ENCODE data around the gene NRP1. TPM values are rescaled to one million over a fixed set of nuclear protein-coding genes. Genes with fewer than 3 reads are reported as not detected.

Gene NRP1
- polyA plus RNA-seq, 1 of the 3 experiments (the other 2 are of a cell fraction): 129 TPM

DNA sequence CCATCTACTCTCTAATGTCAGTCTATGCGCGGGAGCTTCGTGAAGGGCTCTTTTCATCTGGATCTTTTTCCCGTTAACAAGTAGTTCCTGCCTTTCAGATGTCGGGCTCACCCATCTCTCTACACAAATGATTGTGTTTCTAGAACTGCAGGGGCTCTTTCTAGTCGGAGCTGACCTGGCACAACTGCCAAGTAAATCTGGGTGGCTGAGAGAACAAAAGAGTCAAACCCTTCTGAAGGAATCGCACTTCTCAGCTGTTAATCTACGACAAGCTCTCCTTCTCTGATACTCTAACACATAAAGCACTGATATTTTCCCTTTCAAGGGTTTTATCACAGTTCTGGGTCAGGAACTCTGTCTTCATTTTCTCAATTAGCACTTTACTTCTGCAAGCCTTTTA lies 144.7 kb downstream of the NRP1 start:
- WGBS (ENCODE audit: low lambda C conversion rate): 98% methylated on average over 8 of the region's 8 CpGs
- Histone ChIP-seq H3K27me3 (ENCODE audit: insufficient read depth) (no peaks in the 10 kb centered on the region), H3K79me2 (ENCODE audit: insufficient read depth) (0 out of 2 replicates have a peak, but pooled peaks cover 3% of the 10 kb centered on the region), H3K9me2 (no peaks in the 10 kb centered on the region), H2AFZ (ENCODE audit: low read depth) (no peak overlapping the region), H3F3A (replicated peaks; ENCODE audit: insufficient read depth) (peaks cover 25% of the 10 kb centered on the region), H3K36me3 (replicated peaks in 1 of 2; ENCODE audit: control insufficient read depth in 1 of 2, insufficient read depth in 2 of 2, low read length in 1 of 2) (peaks cover 16 to 76% of the 10 kb centered on the region in 2 experiments), H3K4me2 (no peak overlapping the region), H4K20me1 (ENCODE audit: insufficient read depth) (no peaks in the 10 kb centered on the region), H3K9ac (no peak overlapping the region), H3K4me1 (ENCODE audit: control insufficient read depth in 1 of 2, insufficient read depth in 2 of 2, low read depth in 1 of 2, low read length in 1 of 2) (peaks cover 4 to 19% of the 10 kb centered on the region in 2 experiments; a peak in 3 of 4 replicates), H3K4me3 (ENCODE audit: low read depth in 2 of 2, low read length in 1 of 2) (no peak overlapping the region), H3K9me3 (no peaks in the 10 kb centered on the region), H3K27ac (ENCODE audit: low read depth in 2 of 2, low read length in 1 of 2) (no peak overlapping the region)
- POLR2A ChIA-PET: no interaction called here
- CTCF ChIA-PET: interaction anchor here (0.6 to 1.1 kb wide), 3 partner anchors 144 to 1448 kb away, joined by 3 read pairs; no protein-coding TSS in a partner anchor
- no peak for DNase-seq
- TF ChIP-seq TCF12 (IDR thresholded peaks at IDR 0.05) (no peak), TAF1 (IDR thresholded peaks at IDR 0.05; ENCODE audit: borderline replicate concordance, low read depth, low read length) (no peak), JUND (IDR thresholded peaks at IDR 0.05) (no peak), RXRA (IDR thresholded peaks at IDR 0.05; ENCODE audit: borderline replicate concordance, low read depth) (no peak), ELF1 (IDR thresholded peaks at IDR 0.05) (no peak), YY1 (IDR thresholded peaks at IDR 0.05; ENCODE audit: low read depth) (no peak), FOSL2 (IDR thresholded peaks at IDR 0.05; ENCODE audit: borderline replicate concordance, low read depth) (no peak), IRF3 (IDR thresholded peaks at IDR 0.05; ENCODE audit: low read depth, low read length) (no peak), FOXJ3 (CRISPR knock-in tag; IDR thresholded peaks at IDR 0.05) (no peak), POLR2AphosphoS5 (IDR thresholded peaks at IDR 0.05; ENCODE audit: low read depth, low read length) (no peak), CHD2 (IDR thresholded peaks at IDR 0.05; ENCODE audit: low read length, partially characterized antibody) (no peak), SIN3A (IDR thresholded peaks at IDR 0.05; ENCODE audit: borderline replicate concordance, low read depth, low read length) (no peak), FOXM1 (IDR thresholded peaks at IDR 0.05; ENCODE audit: low read depth) (no peak), RAD21 (IDR thresholded peaks at IDR 0.05; ENCODE audit: low read length) (no peak)
- TF ChIP-seq, protein P1, sequence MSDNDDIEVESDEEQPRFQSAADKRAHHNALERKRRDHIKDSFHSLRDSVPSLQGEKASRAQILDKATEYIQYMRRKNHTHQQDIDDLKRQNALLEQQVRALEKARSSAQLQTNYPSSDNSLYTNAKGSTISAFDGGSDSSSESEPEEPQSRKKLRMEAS (IDR thresholded peaks at IDR 0.05; ENCODE audit: low read depth): no peak
- TF ChIP-seq, protein P2, sequence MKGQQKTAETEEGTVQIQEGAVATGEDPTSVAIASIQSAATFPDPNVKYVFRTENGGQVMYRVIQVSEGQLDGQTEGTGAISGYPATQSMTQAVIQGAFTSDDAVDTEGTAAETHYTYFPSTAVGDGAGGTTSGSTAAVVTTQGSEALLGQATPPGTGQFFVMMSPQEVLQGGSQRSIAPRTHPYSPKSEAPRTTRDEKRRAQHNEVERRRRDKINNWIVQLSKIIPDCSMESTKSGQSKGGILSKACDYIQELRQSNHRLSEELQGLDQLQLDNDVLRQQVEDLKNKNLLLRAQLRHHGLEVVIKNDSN (IDR thresholded peaks at IDR 0.05; ENCODE audit: borderline replicate concordance, low read depth): no peak

- H4K20me1 ChIP-seq (ENCODE audit: insufficient read depth): no peaks in the 10 kb centered on the region
- no peak for DNase-seq
- no peaks in the 10 kb centered on the region for H3K27me3 ChIP-seq (ENCODE audit: insufficient read depth)
- no peak overlapping the region for H2AFZ ChIP-seq (ENCODE audit: low read depth)
- H3K4me3 ChIP-seq (ENCODE audit: low read depth in 2 of 2, low read length in 1 of 2): no peak overlapping the region
- 98% methylated on average over 6 of the region's 6 CpGs for WGBS (ENCODE audit: low lambda C conversion rate)
- peaks cover 16 to 75% of the 10 kb centered on the region in 2 experiments for H3K36me3 ChIP-seq (replicated peaks in 1 of 2; ENCODE audit: control insufficient read depth in 1 of 2, insufficient read depth in 2 of 2, low read length in 1 of 2)
- H3K9ac ChIP-seq: no peak overlapping the region
- H3K79me2 ChIP-seq (ENCODE audit: insufficient read depth): 0 out of 2 replicates have a peak, but pooled peaks cover 3% of the 10 kb centered on the region
- H3K9me2 ChIP-seq: no peaks in the 10 kb centered on the region
- H3K4me1 ChIP-seq (ENCODE audit: control insufficient read depth in 1 of 2, insufficient read depth in 2 of 2, low read depth in 1 of 2, low read length in 1 of 2): peaks cover 4 to 15% of the 10 kb centered on the region in 2 experiments; a peak in 3 of 4 replicates
- H3F3A ChIP-seq (replicated peaks; ENCODE audit: insufficient read depth): peaks cover 23% of the 10 kb centered on the region
- TF ChIP-seq TCF12 (IDR thresholded peaks at IDR 0.05) (no peak), CHD2 (IDR thresholded peaks at IDR 0.05; ENCODE audit: low read length, partially characterized antibody) (no peak), SMC3 (IDR thresholded peaks at IDR 0.05; ENCODE audit: low read depth, low read length) (no peak), RXRA (IDR thresholded peaks at IDR 0.05; ENCODE audit: borderline replicate concordance, low read depth) (no peak), YY1 (IDR thresholded peaks at IDR 0.05; ENCODE audit: low read depth) (no peak), GABPA (IDR thresholded peaks at IDR 0.05; ENCODE audit: low read depth) (no peak), SIN3A (IDR thresholded peaks at IDR 0.05; ENCODE audit: borderline replicate concordance, low read depth, low read length) (no peak), TEAD4 (IDR thresholded peaks at IDR 0.05; ENCODE audit: borderline replicate concordance, insufficient read depth) (no peak)
- TF ChIP-seq, protein P3, sequence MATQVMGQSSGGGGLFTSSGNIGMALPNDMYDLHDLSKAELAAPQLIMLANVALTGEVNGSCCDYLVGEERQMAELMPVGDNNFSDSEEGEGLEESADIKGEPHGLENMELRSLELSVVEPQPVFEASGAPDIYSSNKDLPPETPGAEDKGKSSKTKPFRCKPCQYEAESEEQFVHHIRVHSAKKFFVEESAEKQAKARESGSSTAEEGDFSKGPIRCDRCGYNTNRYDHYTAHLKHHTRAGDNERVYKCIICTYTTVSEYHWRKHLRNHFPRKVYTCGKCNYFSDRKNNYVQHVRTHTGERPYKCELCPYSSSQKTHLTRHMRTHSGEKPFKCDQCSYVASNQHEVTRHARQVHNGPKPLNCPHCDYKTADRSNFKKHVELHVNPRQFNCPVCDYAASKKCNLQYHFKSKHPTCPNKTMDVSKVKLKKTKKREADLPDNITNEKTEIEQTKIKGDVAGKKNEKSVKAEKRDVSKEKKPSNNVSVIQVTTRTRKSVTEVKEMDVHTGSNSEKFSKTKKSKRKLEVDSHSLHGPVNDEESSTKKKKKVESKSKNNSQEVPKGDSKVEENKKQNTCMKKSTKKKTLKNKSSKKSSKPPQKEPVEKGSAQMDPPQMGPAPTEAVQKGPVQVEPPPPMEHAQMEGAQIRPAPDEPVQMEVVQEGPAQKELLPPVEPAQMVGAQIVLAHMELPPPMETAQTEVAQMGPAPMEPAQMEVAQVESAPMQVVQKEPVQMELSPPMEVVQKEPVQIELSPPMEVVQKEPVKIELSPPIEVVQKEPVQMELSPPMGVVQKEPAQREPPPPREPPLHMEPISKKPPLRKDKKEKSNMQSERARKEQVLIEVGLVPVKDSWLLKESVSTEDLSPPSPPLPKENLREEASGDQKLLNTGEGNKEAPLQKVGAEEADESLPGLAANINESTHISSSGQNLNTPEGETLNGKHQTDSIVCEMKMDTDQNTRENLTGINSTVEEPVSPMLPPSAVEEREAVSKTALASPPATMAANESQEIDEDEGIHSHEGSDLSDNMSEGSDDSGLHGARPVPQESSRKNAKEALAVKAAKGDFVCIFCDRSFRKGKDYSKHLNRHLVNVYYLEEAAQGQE (IDR thresholded peaks at IDR 0.05; ENCODE audit: low read depth, low read length): no peak
- TF ChIP-seq, protein P2 (IDR thresholded peaks at IDR 0.05; ENCODE audit: borderline replicate concordance, low read depth): no peak
- ChIA-PET POLR2A (no interaction called here), CTCF (interaction anchor here (0.6 to 1.1 kb wide), 3 partner anchors 145 to 1449 kb away, joined by 3 read pairs; no protein-coding TSS in a partner anchor)
- H3K4me2 ChIP-seq: no peak overlapping the region
- no peak overlapping the region for H3K27ac ChIP-seq (ENCODE audit: low read depth in 2 of 2, low read length in 1 of 2)
- no peaks in the 10 kb centered on the region for H3K9me3 ChIP-seq
Measured at GRCh38 chr10:33189363-33189762, 145.1 kb downstream of the NRP1 start.

Measured in SK-N-SH (cell line).